ENCODE results near the gene RPL12. TPM values are rescaled to one million over a fixed set of nuclear protein-coding genes. Genes with fewer than 3 reads are reported as not detected.

RPL12 gene
- polyA plus RNA-seq, 1 donor (not counting 4 experiments of a cell fraction or from before 2014, with no cell fraction given), result 2,671 TPM

DNA sequence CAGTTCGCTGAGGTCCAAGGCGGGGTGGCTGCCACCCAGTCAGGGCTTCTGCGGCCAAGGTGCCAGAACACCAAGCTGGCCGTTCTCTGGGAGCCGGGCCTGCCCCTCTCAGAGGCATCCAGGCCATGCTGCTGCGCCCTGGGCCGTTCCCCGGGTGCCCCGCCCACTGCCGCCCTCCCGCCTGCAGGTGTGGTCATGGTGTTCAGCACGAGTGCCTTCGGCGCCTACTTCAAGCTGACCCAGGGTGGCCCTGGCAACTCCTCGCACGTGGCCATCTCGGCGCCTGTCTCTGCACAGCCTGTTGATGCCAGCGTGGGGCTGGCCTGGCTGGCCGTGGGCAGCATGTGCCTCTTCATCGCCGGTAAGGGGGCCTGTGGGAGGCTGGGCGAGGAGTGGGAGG lies 46.6 kb downstream of the RPL12 start:
- Histone ChIP-seq H3K9me1 (ENCODE audit: control insufficient read depth, extremely low read depth, insufficient read depth, low read length) (no peaks in the 10 kb centered on the region), H2AFZ (ENCODE audit: control insufficient read depth, low read length) (no peak overlapping the region), H3K79me2 (ENCODE audit: control insufficient read depth, insufficient read depth, low read length) (no peaks in the 10 kb centered on the region), H3K27ac (ENCODE audit: control insufficient read depth, insufficient read depth, low read length) (no peak overlapping the region), H3K36me3 (ENCODE audit: control insufficient read depth in 2 of 2, extremely low read depth in 1 of 2, insufficient read depth in 2 of 2, low read length in 2 of 2) (peaks cover 16 to 20% of the 10 kb centered on the region in 2 experiments), H3K9ac (ENCODE audit: control insufficient read depth, extremely low read depth, insufficient read depth, low read length) (no peak overlapping the region), H4K20me1 (ENCODE audit: control insufficient read depth, extremely low read depth, insufficient read depth, low read length) (no peaks in the 10 kb centered on the region), H3K9me3 (ENCODE audit: control insufficient read depth, low read depth, low read length) (no peaks in the 10 kb centered on the region), H3K4me3 (ENCODE audit: control insufficient read depth in 2 of 3, extremely low read depth in 1 of 3, insufficient read depth in 2 of 3, low read depth in 1 of 3, low read length in 3 of 3) (no peak overlapping the region), H3K27me3 (ENCODE audit: control insufficient read depth, extremely low read depth, insufficient read depth, low read length) (no peaks in the 10 kb centered on the region), H3K4me2 (ENCODE audit: control insufficient read depth, extremely low read depth, insufficient read depth, low read depth, low read length) (no peak overlapping the region), H3K4me1 (ENCODE audit: control insufficient read depth, extremely low read depth, insufficient read depth, low read length) (no peaks in the 10 kb centered on the region)
- dilution Hi-C loops (cut with MboI; ENCODE audit: extremely low pct_ligation_motif_present, low sequenced_read_pairs), result no loop called here
- no peak for FAIRE-seq
- no peak for TF ChIP-seq EZH2 (IDR thresholded peaks at IDR 0.05; ENCODE audit: low read length)
- TF ChIP-seq, protein P1, sequence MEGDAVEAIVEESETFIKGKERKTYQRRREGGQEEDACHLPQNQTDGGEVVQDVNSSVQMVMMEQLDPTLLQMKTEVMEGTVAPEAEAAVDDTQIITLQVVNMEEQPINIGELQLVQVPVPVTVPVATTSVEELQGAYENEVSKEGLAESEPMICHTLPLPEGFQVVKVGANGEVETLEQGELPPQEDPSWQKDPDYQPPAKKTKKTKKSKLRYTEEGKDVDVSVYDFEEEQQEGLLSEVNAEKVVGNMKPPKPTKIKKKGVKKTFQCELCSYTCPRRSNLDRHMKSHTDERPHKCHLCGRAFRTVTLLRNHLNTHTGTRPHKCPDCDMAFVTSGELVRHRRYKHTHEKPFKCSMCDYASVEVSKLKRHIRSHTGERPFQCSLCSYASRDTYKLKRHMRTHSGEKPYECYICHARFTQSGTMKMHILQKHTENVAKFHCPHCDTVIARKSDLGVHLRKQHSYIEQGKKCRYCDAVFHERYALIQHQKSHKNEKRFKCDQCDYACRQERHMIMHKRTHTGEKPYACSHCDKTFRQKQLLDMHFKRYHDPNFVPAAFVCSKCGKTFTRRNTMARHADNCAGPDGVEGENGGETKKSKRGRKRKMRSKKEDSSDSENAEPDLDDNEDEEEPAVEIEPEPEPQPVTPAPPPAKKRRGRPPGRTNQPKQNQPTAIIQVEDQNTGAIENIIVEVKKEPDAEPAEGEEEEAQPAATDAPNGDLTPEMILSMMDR (optimal IDR thresholded peaks at IDR 0.05 in 1 of 3, IDR thresholded peaks at IDR 0.05 in 1 of 3, conservative IDR thresholded peaks at IDR 0.05 in 1 of 3; ENCODE audit: extremely low read depth in 1 of 3, insufficient read depth in 2 of 3, low read length in 3 of 3), result no peak
- no peak for DNase-seq (ENCODE audit: low read depth, low spot score)

DNA sequence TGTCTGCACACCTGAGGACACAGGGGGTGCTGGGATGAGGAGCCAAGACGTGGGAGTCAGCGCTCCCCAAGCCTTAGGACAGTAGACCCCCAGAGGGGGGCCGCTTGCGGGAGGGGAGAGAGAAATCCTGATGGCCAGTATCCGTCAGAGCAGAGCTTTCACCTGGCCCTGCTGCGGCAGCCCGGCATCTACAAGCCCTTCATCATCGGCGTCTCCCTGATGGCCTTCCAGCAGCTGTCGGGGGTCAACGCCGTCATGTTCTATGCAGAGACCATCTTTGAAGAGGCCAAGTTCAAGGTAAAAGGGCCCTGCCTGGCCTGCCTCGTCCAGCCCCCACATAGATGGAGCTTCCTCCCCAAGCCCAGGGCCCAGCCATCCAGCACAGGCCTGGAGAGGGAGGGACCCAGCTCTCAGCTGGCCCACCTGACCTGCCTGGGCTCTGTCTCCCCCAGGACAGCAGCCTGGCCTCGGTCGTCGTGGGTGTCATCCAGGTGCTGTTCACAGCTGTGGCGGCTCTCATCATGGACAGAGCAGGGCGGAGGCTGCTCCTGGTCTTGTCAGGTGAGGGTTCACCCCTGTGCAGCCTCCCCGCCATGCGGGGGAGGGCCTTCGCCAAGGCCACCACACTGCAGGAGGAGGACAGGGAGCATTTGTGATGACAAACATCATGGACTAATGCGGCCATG lies 47.6 kb downstream of the RPL12 start:
- no peak for FAIRE-seq
- dilution Hi-C loops (cut with MboI; ENCODE audit: extremely low pct_ligation_motif_present, low sequenced_read_pairs), result no loop called here
- DNase-seq (ENCODE audit: low read depth, low spot score), result no peak

More for the DNA sequence above, 47.6 kb downstream of the RPL12 start:
- H3K27ac ChIP-seq (ENCODE audit: control insufficient read depth, insufficient read depth, low read length), result no peak overlapping the region
- TF ChIP-seq, protein P1 (optimal IDR thresholded peaks at IDR 0.05 in 1 of 3, IDR thresholded peaks at IDR 0.05 in 1 of 3, conservative IDR thresholded peaks at IDR 0.05 in 1 of 3; ENCODE audit: extremely low read depth in 1 of 3, insufficient read depth in 2 of 3, low read length in 3 of 3), result no peak
- TF ChIP-seq EZH2 (IDR thresholded peaks at IDR 0.05; ENCODE audit: low read length), result no peak
- H3K4me3 ChIP-seq (ENCODE audit: control insufficient read depth in 2 of 3, extremely low read depth in 1 of 3, insufficient read depth in 2 of 3, low read depth in 1 of 3, low read length in 3 of 3), result no peak overlapping the region
- H3K4me2 ChIP-seq (ENCODE audit: control insufficient read depth, extremely low read depth, insufficient read depth, low read depth, low read length), result no peak overlapping the region
- peaks cover 16 to 20% of the 10 kb centered on the region in 2 experiments for H3K36me3 ChIP-seq (ENCODE audit: control insufficient read depth in 2 of 2, extremely low read depth in 1 of 2, insufficient read depth in 2 of 2, low read length in 2 of 2)
- no peaks in the 10 kb centered on the region for H3K27me3 ChIP-seq (ENCODE audit: control insufficient read depth, extremely low read depth, insufficient read depth, low read length)
- no peak overlapping the region for H2AFZ ChIP-seq (ENCODE audit: control insufficient read depth, low read length)
- no peak overlapping the region for H3K9ac ChIP-seq (ENCODE audit: control insufficient read depth, extremely low read depth, insufficient read depth, low read length)
- H3K9me3 ChIP-seq (ENCODE audit: control insufficient read depth, low read depth, low read length), result no peaks in the 10 kb centered on the region
- H3K4me1 ChIP-seq (ENCODE audit: control insufficient read depth, extremely low read depth, insufficient read depth, low read length), result no peaks in the 10 kb centered on the region
- H3K79me2 ChIP-seq (ENCODE audit: control insufficient read depth, insufficient read depth, low read length), result no peaks in the 10 kb centered on the region
- H3K9me1 ChIP-seq (ENCODE audit: control insufficient read depth, extremely low read depth, insufficient read depth, low read length), result no peaks in the 10 kb centered on the region
- H4K20me1 ChIP-seq (ENCODE audit: control insufficient read depth, extremely low read depth, insufficient read depth, low read length), result no peaks in the 10 kb centered on the region
